ENCODE data around the gene CTDSP1. TPM values are rescaled to one million over a fixed set of nuclear protein-coding genes. Genes with fewer than 3 reads are reported as not detected.
A peak's percentile ranks its signal among the peaks of the same experiment; 100 is the strongest.

The CTDSP1 gene
- total and polyA plus RNA-seq, 8 donors = 122 to 160 (median 146) TPM

GRCh38 chr2:218392459-218392858 lies 7.2 kb upstream of the CTDSP1 start:
- ATAC-seq = no peak
- no peak overlapping the region for H3K27ac ChIP-seq
- TF ChIP-seq, protein P1, sequence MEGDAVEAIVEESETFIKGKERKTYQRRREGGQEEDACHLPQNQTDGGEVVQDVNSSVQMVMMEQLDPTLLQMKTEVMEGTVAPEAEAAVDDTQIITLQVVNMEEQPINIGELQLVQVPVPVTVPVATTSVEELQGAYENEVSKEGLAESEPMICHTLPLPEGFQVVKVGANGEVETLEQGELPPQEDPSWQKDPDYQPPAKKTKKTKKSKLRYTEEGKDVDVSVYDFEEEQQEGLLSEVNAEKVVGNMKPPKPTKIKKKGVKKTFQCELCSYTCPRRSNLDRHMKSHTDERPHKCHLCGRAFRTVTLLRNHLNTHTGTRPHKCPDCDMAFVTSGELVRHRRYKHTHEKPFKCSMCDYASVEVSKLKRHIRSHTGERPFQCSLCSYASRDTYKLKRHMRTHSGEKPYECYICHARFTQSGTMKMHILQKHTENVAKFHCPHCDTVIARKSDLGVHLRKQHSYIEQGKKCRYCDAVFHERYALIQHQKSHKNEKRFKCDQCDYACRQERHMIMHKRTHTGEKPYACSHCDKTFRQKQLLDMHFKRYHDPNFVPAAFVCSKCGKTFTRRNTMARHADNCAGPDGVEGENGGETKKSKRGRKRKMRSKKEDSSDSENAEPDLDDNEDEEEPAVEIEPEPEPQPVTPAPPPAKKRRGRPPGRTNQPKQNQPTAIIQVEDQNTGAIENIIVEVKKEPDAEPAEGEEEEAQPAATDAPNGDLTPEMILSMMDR (IDR thresholded peaks at IDR 0.05) = no peak
- intact Hi-C loops (cut with DNase I) = loop anchor here in 1 of 2 donors (10.0 kb wide), 1 partner anchor 118 kb away; the partner anchor contains the start of genes AAMP and PNKD
- peaks cover 8 to 84% of the 10 kb centered on the region in 2 donors for H3K4me1 ChIP-seq
- no peaks in the 10 kb centered on the region for H3K27me3 ChIP-seq
- H3K4me3 ChIP-seq = no peak overlapping the region
- peaks cover 0 to 72% of the 10 kb centered on the region in 2 donors for H3K36me3 ChIP-seq
- no peaks in the 10 kb centered on the region for H3K9me3 ChIP-seq
- no peak for DNase-seq

DNA sequence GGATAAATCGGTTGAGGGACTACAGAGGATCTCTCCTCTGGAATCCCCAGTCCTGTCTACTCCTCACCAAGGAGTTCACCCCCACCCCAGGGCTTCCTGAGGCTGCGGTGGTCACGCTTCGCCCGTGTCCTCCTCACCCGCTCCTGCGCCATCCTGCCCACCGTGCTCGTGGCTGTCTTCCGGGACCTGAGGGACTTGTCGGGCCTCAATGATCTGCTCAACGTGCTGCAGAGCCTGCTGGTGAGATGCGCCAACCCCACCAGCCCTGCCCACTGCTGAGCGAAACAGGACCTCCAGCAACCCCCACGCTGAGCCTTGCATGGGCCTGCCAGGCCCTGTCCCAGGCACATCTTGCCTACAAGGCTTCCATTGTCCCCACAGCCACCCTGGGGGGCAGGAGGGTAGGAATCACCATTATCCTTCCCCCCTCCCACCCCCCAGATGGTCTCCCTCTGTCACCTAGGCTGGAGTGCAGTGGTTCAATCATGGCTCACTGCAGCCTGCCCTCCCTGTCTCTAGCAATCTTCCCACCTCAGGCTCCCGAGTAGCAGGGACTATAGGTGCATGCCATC lies 6.7 kb upstream of the CTDSP1 start:
- Histone ChIP-seq H3K9me3 (no peaks in the 10 kb centered on the region), H3K27me3 (no peaks in the 10 kb centered on the region), H3K4me3 (no peak overlapping the region), H3K27ac (no peak overlapping the region), H3K36me3 (peaks cover 0 to 68% of the 10 kb centered on the region in 2 donors), H3K4me1 (peaks cover 12 to 84% of the 10 kb centered on the region in 2 donors)
- ATAC-seq = no peak
- TF ChIP-seq, protein P1 (IDR thresholded peaks at IDR 0.05) = no peak
- DNase-seq = peak in 1 of 4 donors; percentile 76
- intact Hi-C loops (cut with DNase I) = loop anchor here in 1 of 2 donors (10.0 kb wide), 1 partner anchor 118 kb away; the partner anchor contains the start of genes AAMP and PNKD

DNA sequence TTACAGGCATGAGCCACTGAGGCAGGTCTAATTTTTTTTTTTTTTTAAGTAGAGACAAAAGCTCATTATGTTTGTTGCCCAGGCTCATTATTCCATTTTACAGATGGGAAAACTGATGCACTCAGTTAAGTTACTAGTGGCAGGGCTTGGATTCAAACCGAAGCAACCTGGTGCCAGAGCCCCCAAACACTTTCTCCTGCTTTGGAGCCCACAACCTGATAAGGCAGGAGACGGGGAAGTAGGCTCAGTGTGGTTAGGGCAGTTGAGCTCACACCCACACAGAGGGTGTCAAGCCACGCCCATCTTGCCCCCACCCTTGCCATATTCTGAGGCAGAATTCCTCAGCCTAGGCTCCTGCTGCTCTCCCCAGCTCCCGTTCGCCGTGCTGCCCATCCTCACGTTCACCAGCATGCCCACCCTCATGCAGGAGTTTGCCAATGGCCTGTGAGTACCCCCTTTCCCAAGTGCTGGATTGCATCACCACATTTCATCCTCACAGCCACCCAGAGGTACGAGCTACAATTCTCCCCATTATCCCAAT lies 5.8 kb upstream of the CTDSP1 start:
- H3K36me3 ChIP-seq = peaks cover 0 to 59% of the 10 kb centered on the region in 2 donors
- peaks cover 12 to 81% of the 10 kb centered on the region in 2 donors for H3K4me1 ChIP-seq
- peak in 2 of 4 donors; percentile 58 to 73 for DNase-seq
- no peak overlapping the region for H3K4me3 ChIP-seq
- no peak for ATAC-seq
- peak overlapping the region in 1 of 2 donors; percentile 99 for H3K27ac ChIP-seq
- no peaks in the 10 kb centered on the region for H3K27me3 ChIP-seq
- TF ChIP-seq, protein P1 (IDR thresholded peaks at IDR 0.05) = no peak
- intact Hi-C loops (cut with DNase I) = loop anchor here in 1 of 2 donors (10.0 kb wide), 1 partner anchor 119 kb away; the partner anchor contains the start of genes AAMP and PNKD
- H3K9me3 ChIP-seq = no peaks in the 10 kb centered on the region

DNA sequence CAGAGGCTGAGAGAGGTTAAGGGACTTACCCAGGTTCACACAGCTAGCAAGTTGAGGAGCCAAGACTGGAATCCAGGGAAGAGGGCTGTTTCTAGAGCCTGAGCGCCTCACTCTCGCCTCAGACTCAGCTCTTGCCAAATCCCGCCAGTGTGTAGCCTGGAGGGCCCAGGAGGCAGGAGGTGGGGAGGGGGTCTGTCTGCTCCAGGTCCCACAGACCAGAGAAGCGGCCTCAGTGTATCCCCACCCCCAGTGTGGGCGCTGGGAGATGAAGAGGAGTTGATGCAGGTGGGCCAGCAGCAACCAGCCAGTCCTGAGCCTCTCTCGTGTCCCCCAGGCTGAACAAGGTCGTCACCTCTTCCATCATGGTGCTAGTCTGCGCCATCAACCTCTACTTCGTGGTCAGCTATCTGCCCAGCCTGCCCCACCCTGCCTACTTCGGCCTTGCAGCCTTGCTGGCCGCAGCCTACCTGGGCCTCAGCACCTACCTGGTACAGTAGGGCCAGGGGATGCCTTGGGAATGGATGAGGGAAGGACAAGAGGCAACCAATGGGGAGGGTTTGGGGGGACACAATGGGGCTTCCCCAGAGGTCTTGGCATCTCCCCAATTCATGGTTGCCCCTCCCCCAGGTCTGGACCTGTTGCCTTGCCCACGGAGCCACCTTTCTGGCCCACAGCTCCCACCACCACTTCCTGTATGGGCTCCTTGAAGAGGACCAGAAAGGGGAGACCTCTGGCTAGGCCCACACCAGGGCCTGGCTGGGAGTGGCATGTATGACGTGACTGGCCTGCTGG lies 5.2 kb upstream of the CTDSP1 start:
- Histone ChIP-seq H3K27ac (peak overlapping the region in 1 of 2 donors; percentile 99), H3K36me3 (peaks cover 0 to 53% of the 10 kb centered on the region in 2 donors), H3K27me3 (no peaks in the 10 kb centered on the region), H3K9me3 (no peaks in the 10 kb centered on the region), H3K4me3 (no peak overlapping the region), H3K4me1 (peaks cover 12 to 78% of the 10 kb centered on the region in 2 donors)
- DNase-seq = peak in 3 of 4 donors; percentile 28 to 57 (median 44)
- no peak for ATAC-seq
- TF ChIP-seq, protein P1 (IDR thresholded peaks at IDR 0.05) = no peak
- intact Hi-C loops (cut with DNase I) = loop anchor here (5.0 to 10.0 kb wide), 2 partner anchors 97 to 120 kb away; partner anchors contain the start of genes AAMP (in 1 of the 2) and PNKD (in 1 of the 2)

Data from left lung (tissue), 10 donors.